ENCODE measurements around the gene LONP2. TPM values are rescaled to one million over a fixed set of nuclear protein-coding genes. Genes with fewer than 3 reads are reported as not detected.

LONP2 gene
- 72.9 TPM for total RNA-seq
- polyA plus RNA-seq, result 10 to 100 TPM; 29.1 to 40.5 (median 34.6) TPM

GRCh38 chr16:48244080-48244862 is at the start of gene LONP2:
LONP2 (plus strand) TSS chr16:48244300; CDS start chr16:48244389, 89 bp downstream.
- H3K4me3 Mint-ChIP-seq, result peak within 1 kb of the TSS; percentile 95 to 96 (median 96)
- H3K9me3 Mint-ChIP-seq, result peaks cover 0 to 10% (median 1%) of the 10 kb centered on the region in 7 donors
- DNase-seq (peak; percentile 77 to 95 (median 91)), ATAC-seq (ENCODE audit: low read depth in 2 of 2) (peak; percentile 96)
- Histone ChIP-seq H3K36me3 (ENCODE audit: control insufficient read depth, insufficient read depth, low read length) (no peaks in the 10 kb centered on the region), H3K4me3 (ENCODE audit: low read depth, low read length) (peak within 1 kb of the TSS; percentile 87), H3K9me3 (ENCODE audit: control insufficient read depth in 2 of 2, low read length in 2 of 2) (no peaks in the 10 kb centered on the region), H3K27ac (ENCODE audit: insufficient read depth, low read length, poor library complexity, severe bottlenecking) (peak within 1 kb of the TSS; percentile 83), H3K27me3 (ENCODE audit: control insufficient read depth, insufficient read depth, low read length) (no peaks in the 10 kb centered on the region), H3K4me1 (ENCODE audit: control insufficient read depth, insufficient read depth, low read length, poor library complexity, severe bottlenecking) (peaks cover 46% of the 10 kb centered on the region)
- peak within 1 kb of the TSS; percentile 83 to 98 (median 98) for H3K27ac Mint-ChIP-seq
- H3K4me1 Mint-ChIP-seq, result peaks cover 18 to 54% (median 40%) of the 10 kb centered on the region in 4 donors
- H3K27me3 Mint-ChIP-seq, result no peaks in the 10 kb centered on the region
- no peaks in the 10 kb centered on the region for H3K36me3 Mint-ChIP-seq

GRCh38 chr16:48194828-48195556 is 49.1 kb upstream of the LONP2 start:
- ATAC-seq (ENCODE audit: low read depth in 2 of 2) (no peak), DNase-seq (no peak)
- H3K9me3 Mint-ChIP-seq, result peaks cover 0 to 2% (median 0%) of the 10 kb centered on the region in 7 donors
- H3K27me3 Mint-ChIP-seq, result no peaks in the 10 kb centered on the region
- peaks cover under 1% of the 10 kb centered on the region for H3K27me3 ChIP-seq (ENCODE audit: control insufficient read depth, insufficient read depth, low read length)
- H3K27ac ChIP-seq (ENCODE audit: insufficient read depth, low read length, poor library complexity, severe bottlenecking), result no peak overlapping the region
- no peaks in the 10 kb centered on the region for H3K4me1 ChIP-seq (ENCODE audit: control insufficient read depth, insufficient read depth, low read length, poor library complexity, severe bottlenecking)
- no peaks in the 10 kb centered on the region for H3K36me3 Mint-ChIP-seq
- no peaks in the 10 kb centered on the region for H3K36me3 ChIP-seq (ENCODE audit: control insufficient read depth, insufficient read depth, low read length)
- H3K9me3 ChIP-seq (ENCODE audit: control insufficient read depth in 2 of 2, low read length in 2 of 2), result no peaks in the 10 kb centered on the region
- no peak overlapping the region for H3K4me3 Mint-ChIP-seq
- H3K27ac Mint-ChIP-seq, result no peak overlapping the region
- no peak overlapping the region for H3K4me3 ChIP-seq (ENCODE audit: low read depth, low read length)
- peaks cover 0 to 3% (median 0%) of the 10 kb centered on the region in 4 donors for H3K4me1 Mint-ChIP-seq

GRCh38 chr16:48197294-48197693 is 46.8 kb upstream of the LONP2 start:
- no peaks in the 10 kb centered on the region for H3K36me3 ChIP-seq (ENCODE audit: control insufficient read depth, insufficient read depth, low read length)
- Mint-ChIP-seq H3K4me3 (no peak overlapping the region), H3K36me3 (no peaks in the 10 kb centered on the region), H3K4me1 (no peaks in the 10 kb centered on the region), H3K9me3 (peaks cover 0 to 2% (median 0%) of the 10 kb centered on the region in 7 donors), H3K27me3 (no peaks in the 10 kb centered on the region), H3K27ac (peak overlapping the region in 1 of 3 donors; percentile 50)
- ATAC-seq (ENCODE audit: low read depth in 2 of 2) (no peak), DNase-seq (no peak)
- no peaks in the 10 kb centered on the region for H3K4me1 ChIP-seq (ENCODE audit: control insufficient read depth, insufficient read depth, low read length, poor library complexity, severe bottlenecking)
- no peaks in the 10 kb centered on the region for H3K9me3 ChIP-seq (ENCODE audit: control insufficient read depth in 2 of 2, low read length in 2 of 2)
- H3K27me3 ChIP-seq (ENCODE audit: control insufficient read depth, insufficient read depth, low read length), result peaks cover 2% of the 10 kb centered on the region
- H3K27ac ChIP-seq (ENCODE audit: insufficient read depth, low read length, poor library complexity, severe bottlenecking), result no peak overlapping the region
- H3K4me3 ChIP-seq (ENCODE audit: low read depth, low read length), result no peak overlapping the region

- peaks cover 0 to 2% (median 0%) of the 10 kb centered on the region in 7 donors for H3K9me3 Mint-ChIP-seq
- no peaks in the 10 kb centered on the region for H3K4me1 Mint-ChIP-seq
- H3K9me3 ChIP-seq (ENCODE audit: control insufficient read depth in 2 of 2, low read length in 2 of 2), result no peaks in the 10 kb centered on the region
- no peak overlapping the region for H3K27ac ChIP-seq (ENCODE audit: insufficient read depth, low read length, poor library complexity, severe bottlenecking)
- H3K27me3 Mint-ChIP-seq, result peaks cover 4% of the 10 kb centered on the region
- H3K36me3 ChIP-seq (ENCODE audit: control insufficient read depth, insufficient read depth, low read length), result no peaks in the 10 kb centered on the region
- H3K4me3 Mint-ChIP-seq, result no peak overlapping the region
- H3K36me3 Mint-ChIP-seq, result no peaks in the 10 kb centered on the region
- H3K27ac Mint-ChIP-seq, result no peak overlapping the region
- peaks cover 6% of the 10 kb centered on the region for H3K27me3 ChIP-seq (ENCODE audit: control insufficient read depth, insufficient read depth, low read length)
- DNase-seq (no peak), ATAC-seq (ENCODE audit: low read depth in 2 of 2) (no peak)
- H3K4me1 ChIP-seq (ENCODE audit: control insufficient read depth, insufficient read depth, low read length, poor library complexity, severe bottlenecking), result no peaks in the 10 kb centered on the region
- no peak overlapping the region for H3K4me3 ChIP-seq (ENCODE audit: low read depth, low read length)
Observed at GRCh38 chr16:48201515-48202201, 42.4 kb upstream of the LONP2 start.

GRCh38 chr16:48203974-48204824 is 39.9 kb upstream of the LONP2 start:
- Mint-ChIP-seq H3K27ac (no peak overlapping the region), H3K27me3 (peaks cover 16% of the 10 kb centered on the region), H3K36me3 (no peaks in the 10 kb centered on the region), H3K4me3 (no peak overlapping the region), H3K4me1 (no peaks in the 10 kb centered on the region), H3K9me3 (no peaks in the 10 kb centered on the region)
- no peaks in the 10 kb centered on the region for H3K36me3 ChIP-seq (ENCODE audit: control insufficient read depth, insufficient read depth, low read length)
- DNase-seq (no peak), ATAC-seq (ENCODE audit: low read depth in 2 of 2) (no peak)
- H3K4me1 ChIP-seq (ENCODE audit: control insufficient read depth, insufficient read depth, low read length, poor library complexity, severe bottlenecking), result no peaks in the 10 kb centered on the region
- H3K4me3 ChIP-seq (ENCODE audit: low read depth, low read length), result no peak overlapping the region
- no peaks in the 10 kb centered on the region for H3K9me3 ChIP-seq (ENCODE audit: control insufficient read depth in 2 of 2, low read length in 2 of 2)
- no peak overlapping the region for H3K27ac ChIP-seq (ENCODE audit: insufficient read depth, low read length, poor library complexity, severe bottlenecking)
- peaks cover 6% of the 10 kb centered on the region for H3K27me3 ChIP-seq (ENCODE audit: control insufficient read depth, insufficient read depth, low read length)

GRCh38 chr16:48204825-48205151 is 39.3 kb upstream of the LONP2 start:
- Histone ChIP-seq H3K36me3 (ENCODE audit: control insufficient read depth, insufficient read depth, low read length) (no peaks in the 10 kb centered on the region), H3K27me3 (ENCODE audit: control insufficient read depth, insufficient read depth, low read length) (peaks cover 6% of the 10 kb centered on the region), H3K4me1 (ENCODE audit: control insufficient read depth, insufficient read depth, low read length, poor library complexity, severe bottlenecking) (no peaks in the 10 kb centered on the region), H3K27ac (ENCODE audit: insufficient read depth, low read length, poor library complexity, severe bottlenecking) (no peak overlapping the region), H3K4me3 (ENCODE audit: low read depth, low read length) (no peak overlapping the region), H3K9me3 (ENCODE audit: control insufficient read depth in 2 of 2, low read length in 2 of 2) (no peaks in the 10 kb centered on the region)
- H3K27me3 Mint-ChIP-seq, result peaks cover 19% of the 10 kb centered on the region
- no peak overlapping the region for H3K27ac Mint-ChIP-seq
- no peak overlapping the region for H3K4me3 Mint-ChIP-seq
- ATAC-seq (ENCODE audit: low read depth in 2 of 2), result no peak
- no peaks in the 10 kb centered on the region for H3K4me1 Mint-ChIP-seq
- no peak for DNase-seq
- H3K9me3 Mint-ChIP-seq, result peaks cover 0 to 2% (median 0%) of the 10 kb centered on the region in 7 donors
- no peaks in the 10 kb centered on the region for H3K36me3 Mint-ChIP-seq

GRCh38 chr16:48206594-48207242 is 37.4 kb upstream of the LONP2 start:
- H3K4me3 ChIP-seq (ENCODE audit: low read depth, low read length), result no peak overlapping the region
- H3K27me3 Mint-ChIP-seq, result peaks cover 19% of the 10 kb centered on the region
- peaks cover 4% of the 10 kb centered on the region for H3K27me3 ChIP-seq (ENCODE audit: control insufficient read depth, insufficient read depth, low read length)
- H3K27ac Mint-ChIP-seq, result no peak overlapping the region
- H3K9me3 ChIP-seq (ENCODE audit: control insufficient read depth in 2 of 2, low read length in 2 of 2), result no peaks in the 10 kb centered on the region
- no peak overlapping the region for H3K4me3 Mint-ChIP-seq
- peaks cover 0 to 2% (median 0%) of the 10 kb centered on the region in 7 donors for H3K9me3 Mint-ChIP-seq
- no peaks in the 10 kb centered on the region for H3K4me1 ChIP-seq (ENCODE audit: control insufficient read depth, insufficient read depth, low read length, poor library complexity, severe bottlenecking)
- no peak overlapping the region for H3K27ac ChIP-seq (ENCODE audit: insufficient read depth, low read length, poor library complexity, severe bottlenecking)
- ATAC-seq (ENCODE audit: low read depth in 2 of 2) (no peak), DNase-seq (no peak)
- no peaks in the 10 kb centered on the region for H3K4me1 Mint-ChIP-seq
- H3K36me3 Mint-ChIP-seq, result no peaks in the 10 kb centered on the region
- H3K36me3 ChIP-seq (ENCODE audit: control insufficient read depth, insufficient read depth, low read length), result no peaks in the 10 kb centered on the region

Data from CD4-positive, CD25-positive, alpha-beta regulatory T cell (primary cell).